Measurements from ENCODE around the gene CAPZA2.

GRCh38 chr7:116829041-116829440 is 33.3 kb upstream of the CAPZA2 start:
- no peak for TF ChIP-seq EZH2 (IDR thresholded peaks at IDR 0.05; ENCODE audit: insufficient read depth, poor library complexity, severe bottlenecking)
- TF ChIP-seq EZH2phosphoT487 (IDR thresholded peaks at IDR 0.05; ENCODE audit: insufficient read depth, low read depth), result no peak
